ENCODE results near the gene CPAMD8.
"Not testable (repeated sequence)": the region's sequence is repeated elsewhere in the genome, so short reads cannot be mapped to it uniquely, and the experiment has no call there.

CPAMD8 gene

DNA sequence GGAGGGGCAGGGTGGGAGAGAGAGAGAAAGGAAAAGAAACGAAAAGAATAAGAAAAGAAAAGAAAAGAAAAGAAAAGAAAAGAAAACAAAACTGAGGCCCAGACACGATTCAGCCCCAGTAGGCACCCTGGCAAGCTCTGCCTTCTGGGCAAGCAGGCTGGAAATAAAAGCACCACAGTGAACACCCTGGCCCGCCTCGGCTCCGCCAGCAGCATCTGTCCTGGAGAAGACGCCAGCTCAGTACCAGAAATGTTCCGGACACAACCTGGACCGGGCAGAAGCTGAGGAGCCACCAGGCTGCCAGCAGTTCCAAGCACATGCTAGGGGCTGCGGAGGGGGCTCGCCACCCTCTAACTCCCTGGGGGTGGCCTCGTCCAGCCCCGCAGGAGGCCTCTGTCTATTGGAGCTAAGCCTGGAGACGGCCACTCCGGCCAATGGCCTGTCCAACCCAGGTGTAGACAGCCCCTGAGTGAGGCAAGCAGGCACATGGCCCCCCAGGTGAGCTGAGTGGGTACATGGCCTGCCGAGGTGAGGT, 11.4 kb upstream of the CPAMD8 start:
- no peak for ATAC-seq

DNA sequence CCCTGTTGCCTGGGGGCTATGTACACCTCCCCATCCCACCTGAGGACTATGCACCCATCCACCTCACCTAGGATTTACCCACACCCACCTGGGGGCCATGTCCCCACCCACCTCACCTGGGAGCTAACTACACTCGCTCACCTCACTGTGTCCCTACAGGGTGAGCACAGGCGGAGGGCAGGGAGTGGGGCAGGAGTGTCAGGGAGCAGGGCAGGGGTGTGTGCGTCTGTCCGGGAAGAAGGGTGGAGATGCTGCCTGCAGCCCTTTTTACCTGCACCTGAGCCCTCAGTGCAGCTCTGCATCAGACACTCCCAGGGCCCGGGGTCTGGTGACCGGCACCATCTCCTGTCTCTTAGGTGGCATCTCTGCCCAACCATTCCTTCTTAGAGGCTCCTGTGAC, 10.6 kb upstream of the CPAMD8 start:
- no peak for ATAC-seq

DNA sequence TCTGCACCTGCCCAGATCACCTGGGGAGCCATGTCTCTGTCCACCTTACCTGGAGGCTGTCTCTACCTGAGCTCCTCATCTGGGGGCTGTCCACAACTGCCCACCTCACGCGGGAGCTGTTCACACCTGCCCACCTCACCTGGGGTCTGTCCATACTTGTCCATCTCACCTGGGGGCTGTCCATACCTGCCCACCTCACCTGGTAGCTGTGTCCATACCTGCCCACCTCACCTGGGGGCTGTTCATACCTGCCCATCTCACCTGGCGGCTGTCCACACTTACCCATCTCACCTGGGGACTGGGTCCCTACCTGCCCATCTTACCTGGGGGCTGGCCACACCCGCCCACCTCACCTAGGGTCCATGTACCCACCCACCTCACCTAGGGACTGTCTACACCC, 10.0 kb upstream of the CPAMD8 start:
- ATAC-seq, result no peak

DNA sequence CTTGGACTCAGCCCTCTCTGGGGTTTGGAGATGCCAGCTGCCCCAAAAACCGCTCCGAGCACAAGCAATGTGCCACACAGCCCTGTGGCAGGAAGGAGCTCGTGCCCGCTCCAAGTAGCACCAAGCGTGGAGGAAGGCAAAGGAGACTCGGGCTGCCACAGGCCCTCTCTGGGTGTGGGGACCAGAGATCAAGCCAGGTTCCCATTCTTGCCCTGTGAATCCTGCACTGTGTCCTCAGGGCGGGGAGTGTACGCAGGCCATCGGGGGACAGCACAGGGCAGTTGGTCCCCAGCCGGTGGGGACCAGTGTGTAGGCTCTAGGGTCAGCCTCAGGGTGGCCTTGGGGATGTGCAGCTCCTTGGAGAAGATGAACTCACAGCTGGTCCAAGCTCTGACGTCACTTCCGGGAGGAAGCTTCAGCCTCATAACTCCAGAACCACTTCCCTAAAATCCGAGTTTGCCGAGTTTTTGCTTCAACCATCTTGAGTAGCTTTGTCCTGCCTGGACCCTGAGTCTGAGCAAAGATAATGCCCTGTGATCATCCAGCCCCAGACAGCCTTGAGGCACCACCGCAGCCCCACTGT, 9.3 kb upstream of the CPAMD8 start:
- no peak for ATAC-seq

DNA sequence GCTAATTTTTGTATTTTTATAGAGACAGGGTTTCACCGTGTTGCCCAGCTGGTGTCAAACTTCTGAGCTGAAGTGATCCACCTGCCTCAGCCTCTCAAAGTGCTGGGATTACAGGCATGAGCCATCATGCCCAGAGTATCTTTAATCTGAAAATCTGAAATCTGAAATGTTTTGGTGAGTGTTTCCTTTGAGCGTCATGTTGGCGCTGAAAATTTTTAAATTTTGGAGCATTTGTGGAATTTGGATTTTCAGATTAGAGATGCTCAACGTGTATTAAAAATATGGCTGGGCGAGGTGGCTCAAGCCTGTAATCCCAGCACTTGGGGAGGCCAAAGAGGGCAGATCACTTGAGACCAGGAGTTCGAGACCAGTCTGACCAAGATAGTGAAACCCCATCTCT, 5.1 kb upstream of the CPAMD8 start:
- no peak for ATAC-seq

DNA sequence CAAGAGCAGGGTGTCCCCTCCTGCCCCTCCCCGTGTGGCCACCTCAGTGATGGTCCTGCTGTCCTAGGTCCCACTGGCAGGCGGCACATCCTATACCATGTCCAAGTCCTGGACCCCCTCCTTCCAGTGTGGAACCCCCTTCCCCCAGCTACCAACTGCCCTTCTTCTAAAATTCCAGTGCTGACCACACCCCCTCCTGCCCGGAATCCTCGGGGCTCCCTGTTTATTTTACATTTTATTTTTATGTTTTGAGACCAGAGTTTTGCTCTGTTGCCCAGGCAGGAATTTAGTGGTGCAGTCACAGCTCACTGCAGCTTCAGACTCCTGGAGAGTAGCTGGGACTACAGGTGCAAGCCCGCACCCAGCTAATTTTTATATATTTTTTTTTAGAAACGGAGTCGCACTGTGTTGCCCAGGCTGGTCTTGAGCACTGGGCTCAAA, 945 bp upstream of the CPAMD8 start:
- no peak for ATAC-seq

DNA sequence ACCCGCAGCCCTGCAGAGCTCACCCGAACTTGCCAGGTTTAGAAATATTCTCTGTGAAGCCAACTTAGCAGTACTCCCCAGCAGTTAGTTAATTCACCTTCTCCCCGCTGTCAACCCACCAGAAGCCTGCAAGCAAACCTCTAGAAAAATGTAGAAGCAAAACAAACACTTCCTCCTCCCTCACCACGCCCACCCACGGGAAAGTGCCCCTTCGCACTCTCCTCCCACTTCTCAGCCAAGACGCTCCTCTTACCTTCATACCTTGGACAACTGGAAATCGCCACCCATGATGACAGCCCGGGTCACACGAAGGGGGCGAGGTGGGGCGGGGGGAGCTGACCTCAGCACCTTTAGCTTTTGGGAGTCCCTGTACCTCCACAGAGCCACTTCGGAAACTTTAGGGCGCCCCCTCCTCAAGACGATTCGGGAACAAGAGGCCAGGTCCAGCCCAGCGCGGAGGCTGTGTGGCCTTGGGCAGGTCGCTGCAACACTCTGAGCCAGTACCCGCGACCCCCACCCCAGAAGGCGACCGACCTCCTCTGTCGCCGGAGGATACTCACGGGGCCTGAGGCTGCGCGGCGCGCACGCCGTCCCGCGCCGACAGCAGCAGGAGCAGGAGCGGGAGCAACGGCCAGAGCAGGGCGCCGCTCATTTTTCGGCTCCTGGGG, 485 bp downstream of the CPAMD8 start:
- no peak for ATAC-seq

DNA sequence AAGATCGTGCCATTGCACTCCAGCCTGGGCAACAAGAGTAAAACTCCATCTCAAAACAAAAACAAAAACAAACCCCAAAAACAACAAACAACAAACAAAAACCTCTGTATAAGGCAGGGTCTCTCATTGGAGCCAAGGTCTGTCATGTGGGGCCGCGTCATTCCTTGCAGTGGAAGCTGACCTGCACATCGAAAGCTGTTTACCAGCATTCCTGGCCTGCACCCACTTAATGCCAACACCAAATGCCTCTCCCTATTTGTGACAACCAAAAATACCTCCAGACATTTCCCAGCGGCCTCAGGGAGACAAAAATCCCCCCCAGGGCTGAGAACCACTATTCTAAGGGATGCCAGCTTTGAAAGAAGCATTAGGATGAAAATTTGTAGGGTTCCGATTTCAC, 1.2 kb downstream of the CPAMD8 start:
- no peak for ATAC-seq

DNA sequence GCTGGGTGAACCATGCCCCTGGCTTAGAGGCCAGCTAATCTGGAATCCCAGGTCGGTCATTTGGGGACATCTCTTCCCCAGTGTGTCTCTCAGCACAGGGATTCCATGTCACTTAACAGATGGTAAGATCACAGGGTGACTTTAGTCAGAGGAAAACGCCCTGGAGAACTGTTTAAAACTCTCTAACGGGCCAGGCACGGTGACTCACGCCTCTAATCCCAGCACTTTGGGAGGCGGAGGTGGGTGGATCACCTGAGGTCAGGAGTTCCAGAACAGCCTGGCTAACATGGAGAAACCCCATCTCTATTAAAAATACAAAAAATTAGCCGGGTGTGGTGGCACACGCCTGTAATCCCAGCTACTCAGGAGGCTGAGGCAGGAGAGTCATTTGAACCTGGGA, 1.7 kb downstream of the CPAMD8 start:
- not testable (repeated sequence) for ATAC-seq

DNA sequence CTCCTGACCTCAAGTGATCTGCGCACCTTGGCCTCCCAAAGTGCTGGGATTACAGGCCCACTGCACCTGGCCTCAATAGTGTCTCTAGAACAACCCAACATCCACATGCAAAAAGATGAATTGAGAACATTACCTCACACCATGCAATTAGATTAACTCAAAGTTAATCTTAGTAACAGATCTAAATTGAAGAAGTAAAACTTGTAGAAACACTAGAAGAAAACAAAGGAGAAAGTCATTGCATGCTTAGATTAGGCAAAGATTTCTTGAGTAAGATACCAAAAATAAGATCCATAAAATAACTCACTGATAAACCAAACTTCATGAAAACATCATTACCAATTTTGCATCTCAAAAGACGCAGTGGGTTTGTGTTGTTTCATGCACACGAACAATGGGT, 2.8 kb downstream of the CPAMD8 start:
- ATAC-seq, result no peak

DNA sequence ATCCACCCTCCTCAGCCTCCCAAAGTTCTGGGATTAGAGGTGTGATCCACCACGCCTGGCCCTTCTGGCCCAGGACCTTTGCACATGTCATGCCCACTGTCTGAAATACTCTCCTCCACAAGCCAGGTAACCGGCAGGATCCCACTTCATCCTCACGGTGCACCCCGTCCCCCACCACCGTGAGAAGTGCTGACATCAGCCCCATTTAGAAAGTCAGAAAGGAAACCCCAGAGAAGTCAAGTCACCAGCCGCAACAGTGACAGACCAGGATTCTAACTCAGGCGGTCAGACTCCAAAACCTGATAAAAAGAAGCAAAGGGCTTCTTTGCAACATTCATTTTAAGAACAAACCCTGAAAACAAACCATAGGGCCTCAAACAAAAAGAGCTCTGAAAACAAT, 3.9 kb downstream of the CPAMD8 start:
- ATAC-seq, result no peak

DNA sequence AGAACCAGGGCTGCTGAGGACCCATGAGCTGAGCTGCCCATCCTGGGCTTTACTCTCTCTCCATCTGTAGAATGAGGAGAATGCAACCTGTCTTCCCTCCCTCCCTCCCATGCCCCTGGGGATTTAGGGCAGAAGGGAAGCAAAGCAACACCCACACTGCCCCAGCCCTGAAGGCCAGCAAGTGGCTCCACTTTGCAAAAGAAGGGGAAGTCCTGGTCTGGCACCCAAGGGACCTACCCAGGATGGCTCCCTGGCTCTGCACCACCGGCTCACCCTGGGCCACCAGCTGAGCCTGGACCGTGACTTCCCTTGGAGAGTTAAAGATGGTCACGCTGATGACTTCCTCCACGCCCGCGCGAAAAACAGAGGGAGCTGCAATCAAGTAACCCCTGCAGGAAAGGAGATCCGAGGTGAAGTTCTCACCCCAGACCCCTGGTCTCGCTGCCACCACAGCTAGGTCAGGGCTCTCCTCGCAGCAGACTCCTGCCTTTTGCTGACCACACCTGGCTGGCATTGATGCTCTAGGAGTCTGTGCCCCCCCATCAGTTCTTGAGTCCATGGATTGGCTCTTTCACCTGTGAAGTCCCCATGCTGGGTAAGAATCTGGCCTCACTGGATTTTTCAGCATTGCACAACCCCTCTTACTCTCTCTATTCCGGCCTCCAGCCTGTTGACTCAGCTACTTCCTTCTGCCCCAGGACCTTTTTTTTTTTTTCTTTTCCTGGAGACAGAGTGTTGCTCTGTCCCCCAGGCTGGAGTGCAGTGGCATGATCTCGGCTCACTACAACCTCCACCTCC, 4.6 kb downstream of the CPAMD8 start:
- ATAC-seq, result no peak

DNA sequence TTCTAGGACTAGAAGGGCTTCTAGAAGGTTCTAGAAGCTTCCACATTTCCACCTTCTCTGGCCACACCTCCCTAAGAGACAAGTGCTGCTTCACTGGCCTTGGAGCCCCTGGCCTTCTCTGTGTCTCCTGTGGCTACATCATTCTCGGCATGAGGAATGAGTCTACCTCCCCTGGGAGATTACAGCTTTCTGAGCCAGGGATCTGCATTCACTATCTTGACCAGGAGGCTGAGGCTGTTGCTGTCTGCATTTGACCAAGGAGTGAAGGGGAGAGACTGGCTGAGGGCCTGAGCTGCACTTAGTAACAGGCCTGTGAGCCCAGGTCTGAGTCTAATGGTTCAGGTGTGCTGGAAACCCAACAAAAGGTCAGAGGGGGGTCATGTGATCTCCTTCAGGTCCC, 5.3 kb downstream of the CPAMD8 start:
- no peak for ATAC-seq

DNA sequence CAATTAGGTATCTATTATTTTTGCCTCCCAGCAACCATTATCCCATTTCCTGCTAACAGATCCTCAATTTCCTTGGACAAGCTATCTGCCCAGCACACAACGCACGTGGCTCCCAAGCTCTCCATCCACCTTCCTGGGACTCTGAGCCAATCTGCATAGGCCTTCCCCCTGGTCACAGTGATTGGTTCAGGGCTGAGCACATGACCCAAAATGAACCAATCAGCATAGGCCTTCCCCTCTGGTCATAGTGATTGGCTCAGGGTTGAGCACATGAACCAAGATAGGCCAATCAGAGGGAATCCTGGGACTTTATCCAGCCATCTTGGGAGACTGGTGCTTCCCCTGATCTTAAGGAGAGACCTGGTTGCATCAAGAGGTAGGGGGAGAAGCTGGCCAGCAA, 5.8 kb downstream of the CPAMD8 start:
- no peak for ATAC-seq

DNA sequence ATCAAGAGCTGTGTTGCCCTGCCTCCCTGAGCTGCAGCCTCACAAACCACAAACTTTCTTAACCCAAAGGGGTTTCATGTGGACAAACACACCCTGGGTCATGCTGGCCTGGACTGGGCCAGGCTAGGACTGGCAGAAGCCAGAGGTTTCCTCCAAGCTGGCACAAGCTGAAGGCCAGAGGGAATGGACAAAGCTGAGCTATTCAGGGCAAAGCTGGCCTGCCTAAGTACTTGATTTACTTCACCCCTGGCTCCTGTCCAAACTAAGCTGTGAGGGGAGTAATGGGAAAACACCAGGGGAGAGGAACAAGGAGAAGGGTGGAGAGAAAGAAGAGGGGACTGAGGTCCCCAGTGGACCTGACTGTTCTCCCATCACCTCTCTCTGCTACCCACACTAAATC, 6.2 kb downstream of the CPAMD8 start:
- no peak for ATAC-seq

DNA sequence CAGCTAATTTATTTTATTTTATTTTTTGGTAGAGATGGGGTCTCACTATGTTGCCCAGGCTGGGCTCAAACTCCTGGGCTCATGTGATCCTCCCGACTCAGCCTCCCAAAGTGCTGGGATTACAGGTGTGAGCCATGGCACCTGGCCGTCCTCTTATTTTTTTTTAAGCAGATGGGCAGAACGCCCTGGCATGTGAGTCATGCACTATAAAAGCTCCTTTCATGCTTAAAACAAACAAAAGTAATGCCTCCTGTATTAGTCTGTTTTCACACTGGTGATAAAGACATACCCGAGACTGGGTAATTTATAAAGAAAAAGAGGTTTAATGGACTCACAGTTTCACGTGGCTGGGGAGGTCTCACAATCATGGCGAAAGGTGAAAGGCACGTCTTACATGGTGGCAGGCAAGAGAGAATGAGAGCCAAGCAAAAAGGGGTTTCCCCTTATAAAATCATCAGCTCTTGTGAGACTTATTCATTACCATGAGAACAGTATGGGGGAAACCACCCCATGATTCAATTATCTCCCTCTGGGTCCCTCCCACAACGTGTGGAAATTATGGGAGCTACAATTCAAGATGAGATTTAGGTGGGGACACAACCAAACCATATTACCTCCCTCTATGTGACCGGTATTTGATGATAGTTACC, 12.3 kb downstream of the CPAMD8 start:
- not testable (repeated sequence) for ATAC-seq

DNA sequence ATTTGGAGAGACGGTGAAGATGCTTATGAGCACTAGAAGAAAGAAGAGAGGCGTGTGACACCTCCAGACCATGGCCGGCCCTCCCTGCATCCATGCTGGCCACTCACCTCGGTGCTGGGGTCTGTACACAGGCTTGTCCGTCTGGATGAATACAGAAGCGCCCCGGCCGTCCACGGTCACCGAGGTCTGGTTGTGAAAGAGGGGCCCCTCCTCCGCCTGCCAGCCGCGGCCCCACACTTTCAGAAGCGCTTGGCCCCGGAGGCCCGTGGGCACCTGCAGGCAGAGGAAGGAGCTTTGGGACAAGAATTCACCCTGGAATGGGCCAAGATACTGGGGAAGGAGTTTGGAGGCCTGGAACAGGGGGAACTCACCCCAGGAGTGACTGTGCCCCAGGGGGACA, 15.1 kb downstream of the CPAMD8 start:
- no peak for ATAC-seq

DNA sequence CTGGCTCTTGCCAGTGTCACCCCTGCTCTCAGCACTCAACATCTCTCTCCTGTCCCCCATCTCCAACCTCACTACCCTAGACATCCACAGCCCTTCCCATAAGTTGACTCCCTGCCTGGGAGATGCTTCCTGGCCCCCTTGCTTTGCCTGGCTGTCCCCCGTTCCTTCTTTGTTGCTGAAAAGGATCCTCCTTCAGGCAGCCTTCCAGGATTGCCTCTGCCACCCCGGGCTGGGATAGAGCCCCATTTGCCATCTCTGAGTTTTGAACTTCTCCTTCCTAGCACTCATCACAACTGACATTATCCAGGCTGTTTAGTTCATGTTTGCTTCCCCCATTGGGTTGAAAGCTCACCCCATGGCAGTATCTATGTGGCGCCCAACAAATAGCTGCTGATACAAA, 20.0 kb downstream of the CPAMD8 start:
- ATAC-seq, result no peak

DNA sequence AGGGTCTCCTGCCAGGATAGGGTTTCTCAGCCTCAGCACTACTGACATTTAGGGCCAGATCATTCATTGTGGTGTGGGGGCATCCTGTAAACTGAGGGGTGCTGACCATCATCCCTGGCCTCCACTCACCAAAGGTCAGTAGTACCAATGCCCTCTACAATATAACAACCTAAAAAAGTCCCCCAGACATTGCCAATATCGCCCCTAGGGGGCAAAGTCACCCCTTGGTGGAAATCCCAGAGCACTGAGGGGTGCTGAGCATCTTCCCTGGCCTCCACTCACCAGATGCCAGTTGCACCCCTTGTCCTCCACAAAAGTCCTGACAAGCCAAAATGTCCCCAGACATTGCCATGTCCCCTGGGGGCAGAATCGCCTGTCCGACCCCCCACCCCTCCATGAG, 21.6 kb downstream of the CPAMD8 start:
- ATAC-seq, result no peak

DNA sequence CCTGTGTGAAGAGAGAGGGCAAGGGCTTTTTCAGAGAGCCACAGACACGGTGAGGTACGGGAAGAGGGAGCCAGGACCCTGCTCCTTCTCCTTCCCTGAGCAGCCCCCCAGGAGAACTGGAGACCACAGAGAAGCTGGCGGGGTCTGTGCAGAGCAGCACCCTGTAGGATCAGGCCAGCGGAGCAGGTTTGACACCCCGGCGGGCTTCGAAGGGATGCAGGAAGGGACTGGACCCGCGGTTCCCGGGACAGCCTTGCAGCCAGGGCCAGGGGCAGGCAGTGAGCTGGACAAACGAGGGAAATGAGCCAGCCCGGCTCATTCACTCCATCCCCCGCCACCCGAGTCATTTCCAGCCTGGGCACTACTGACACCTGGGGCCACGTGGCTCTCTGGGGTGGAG, 22.2 kb downstream of the CPAMD8 start:
- ATAC-seq, result no peak

DNA sequence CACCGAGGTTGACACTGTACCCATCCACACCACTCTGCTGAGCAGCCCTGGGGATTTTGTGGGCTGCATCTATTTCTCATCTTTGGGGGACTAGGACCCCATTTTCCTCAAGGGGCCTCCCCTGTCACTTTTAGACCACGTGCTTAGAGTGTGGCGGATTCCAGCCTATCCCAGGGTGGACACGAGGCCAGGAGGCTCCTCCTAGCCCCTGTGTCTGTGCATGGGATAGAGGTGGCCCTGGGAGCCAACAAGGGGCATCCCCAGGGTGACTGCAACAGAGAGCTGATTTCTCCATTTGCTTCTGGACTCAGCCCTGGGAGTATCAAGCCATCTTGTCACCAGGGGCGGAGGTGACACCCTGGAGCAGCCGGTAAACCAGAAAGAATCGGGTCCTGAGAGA, 24.2 kb downstream of the CPAMD8 start:
- no peak for ATAC-seq

DNA sequence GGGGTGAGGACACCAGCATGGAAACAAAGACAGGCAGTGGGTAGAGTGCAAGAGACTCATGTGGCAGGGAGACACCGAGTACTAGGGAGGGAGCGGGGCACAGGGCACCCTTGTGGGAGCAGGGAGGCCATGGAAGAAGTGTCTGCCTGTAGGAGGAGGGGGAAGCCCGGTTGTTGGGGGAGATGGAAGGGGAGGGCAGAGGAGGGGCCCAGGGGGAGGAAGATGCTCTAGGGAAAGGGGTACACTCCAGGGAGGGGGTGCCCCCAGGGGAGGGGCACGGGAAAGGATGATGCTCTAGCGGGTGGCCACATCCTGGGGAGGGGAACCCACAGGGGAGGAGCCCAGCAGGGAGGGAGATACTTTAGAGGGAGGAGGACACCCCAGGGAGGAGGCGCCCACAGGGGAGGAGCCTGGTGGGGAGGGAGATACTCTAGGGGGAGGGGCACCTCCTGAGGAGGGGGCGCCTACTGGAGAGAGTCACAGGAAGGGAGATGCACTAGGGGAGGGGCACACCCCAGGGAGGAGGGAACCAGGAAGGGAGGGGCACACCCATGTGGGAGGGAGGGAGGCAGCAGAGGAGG, 24.9 kb downstream of the CPAMD8 start:
- peak; percentile 77 to 79 for ATAC-seq

DNA sequence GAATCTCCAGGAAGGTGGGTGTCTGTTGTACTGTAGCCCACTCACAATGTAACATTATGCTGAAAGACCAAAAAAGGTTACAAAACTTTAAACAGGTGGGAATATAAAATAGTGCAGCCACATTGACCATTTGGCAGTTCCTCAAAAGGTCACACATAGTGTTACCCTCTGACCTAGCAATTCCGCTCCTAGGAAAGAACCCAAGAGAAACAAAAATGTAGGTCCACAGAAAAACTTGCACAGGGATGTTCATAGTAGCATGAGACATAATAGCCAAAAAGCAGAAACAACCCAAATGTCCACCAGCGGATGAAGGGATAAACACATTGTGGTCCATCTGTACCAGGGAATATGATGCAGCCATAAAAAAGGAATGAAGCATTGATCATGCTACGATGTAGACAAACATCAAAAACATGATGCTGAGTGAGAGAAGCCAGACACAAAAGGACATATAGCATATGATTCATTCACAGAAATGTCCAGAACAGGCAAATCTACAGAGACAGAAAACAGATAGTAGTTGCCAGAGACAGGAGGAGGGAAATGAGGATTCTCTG, 27.9 kb downstream of the CPAMD8 start:
- no peak for ATAC-seq

Measured in activated CD4-positive, CD25-positive, alpha-beta regulatory T cell treated with anti-CD3 and anti-CD28 coated beads, Interleukin-2, amount 50 U/mL, for 24 hours (primary cell).